Stimulated activated CD8-positive, alpha-beta memory T cell treated with anti-CD3 and anti-CD28 coated beads, Interleukin-15, amount 100 ng/mL, for 24 hours (primary cell): ENCODE data around the gene CSF2.

Source experiments
- DNase-seq: peaks from one replicate; pipeline ENCODE4 v3.0.0-alpha.2; 2020; ENCODE audit warnings: low read depth

The CSF2 gene

GRCh38 chr5:132055441-132055807, 18.2 kb upstream of the CSF2 start:
- DNase-seq: no peak

- no peak for DNase-seq
These were observed 17.6 kb upstream of the CSF2 start for GRCh38 chr5:132055808-132056609.

- DNase-seq: no peak
These were observed 16.7 kb upstream of the CSF2 start for GRCh38 chr5:132056610-132057497.

- no peak for DNase-seq
These were observed 15.9 kb upstream of the CSF2 start for GRCh38 chr5:132057498-132058255.

GRCh38 chr5:132058646-132059042, 14.9 kb upstream of the CSF2 start:
- DNase-seq: no peak

- DNase-seq: no peak
These were observed 14.4 kb upstream of the CSF2 start for GRCh38 chr5:132059043-132059695.

GRCh38 chr5:132059696-132060500, 13.7 kb upstream of the CSF2 start:
- no peak for DNase-seq

- no peak for DNase-seq
These were observed 13.0 kb upstream of the CSF2 start, which contains the start of gene IL3 for GRCh38 chr5:132060501-132061161. Gene IL3, plus strand, starts transcription at chr5:132060655. Its CDS starts 52 bp downstream, at chr5:132060707.

- DNase-seq: peak; percentile 90
These were observed 10.3 kb upstream of the CSF2 start for GRCh38 chr5:132063090-132063911.

- DNase-seq: no peak
These were observed 9.4 kb upstream of the CSF2 start for GRCh38 chr5:132064140-132064539.

- peak; percentile 72 for DNase-seq
These were observed 8.8 kb upstream of the CSF2 start for GRCh38 chr5:132064738-132065331.

- no peak for DNase-seq
These were observed 8.1 kb upstream of the CSF2 start for GRCh38 chr5:132065351-132065937.

GRCh38 chr5:132065951-132066701, 7.5 kb upstream of the CSF2 start:
- no peak for DNase-seq

GRCh38 chr5:132066871-132067270, 6.7 kb upstream of the CSF2 start:
- DNase-seq: no peak

GRCh38 chr5:132067451-132067850, 6.1 kb upstream of the CSF2 start:
- no peak for DNase-seq

GRCh38 chr5:132067941-132068808, 5.4 kb upstream of the CSF2 start:
- DNase-seq: no peak

- no peak for DNase-seq
These were observed 4.0 kb upstream of the CSF2 start for GRCh38 chr5:132069561-132069960.
